ENCODE data around the gene TUBGCP4. TPM values are rescaled to one million over a fixed set of nuclear protein-coding genes. Genes with fewer than 3 reads are reported as not detected.

Gene TUBGCP4
- polyA plus RNA-seq, 2 of the 4 experiments (the other 2 are of a cell fraction), result 6.7 to 10.4 TPM

GRCh38 chr15:43420876-43421275 lies 50.0 kb downstream of the TUBGCP4 start:
- Histone ChIP-seq H3K9me3 (no peaks in the 10 kb centered on the region), H3K27ac (no peak overlapping the region), H3K4me1 (no peaks in the 10 kb centered on the region), H3K4me2 (no peak overlapping the region), H3K4me3 (no peak overlapping the region)
- ChIA-PET CTCF (no interaction called here), POLR2A (no interaction called here)
- DNase-seq (ENCODE audit: low read depth in 1 of 2, low spot score in 1 of 2) (no peak), ATAC-seq (no peak), FAIRE-seq (no peak)
- 91% methylated on average over 7 of the region's 7 CpGs for WGBS (ENCODE audit: missing lambda C conversion rate)
- TF ChIP-seq BCL3 (IDR thresholded peaks at IDR 0.05), result no peak
- no peak for TF ChIP-seq SREBF2 (IDR thresholded peaks at IDR 0.05)
- TF ChIP-seq GATA3 (IDR thresholded peaks at IDR 0.05; ENCODE audit: borderline replicate concordance), result no peak
- no peak for TF ChIP-seq MYC (IDR thresholded peaks at IDR 0.05; ENCODE audit: borderline replicate concordance, low read length)
- no peak for TF ChIP-seq EP300 (IDR thresholded peaks at IDR 0.05)
- no peak for TF ChIP-seq CHD2 (IDR thresholded peaks at IDR 0.05; ENCODE audit: low read length, partially characterized antibody)
- no peak for TF ChIP-seq HDAC2 (IDR thresholded peaks at IDR 0.05)
- no peak for TF ChIP-seq HES2 (IDR thresholded peaks at IDR 0.05)
- no peak for TF ChIP-seq PBX3 (IDR thresholded peaks at IDR 0.05)

- POLR2A ChIA-PET, result no interaction called here
- no peak for FAIRE-seq
- Histone ChIP-seq H3K9me3 (no peaks in the 10 kb centered on the region), H3K27ac (no peak overlapping the region), H3K4me1 (no peaks in the 10 kb centered on the region), H3K4me3 (no peak overlapping the region), H3K4me2 (no peak overlapping the region)
- WGBS (ENCODE audit: missing lambda C conversion rate), result 90% methylated on average over 3 of the region's 3 CpGs
- DNase-seq (ENCODE audit: low read depth in 1 of 2, low spot score in 1 of 2), result no peak
- no peak for ATAC-seq
- CTCF ChIA-PET, result no interaction called here
- no peak for TF ChIP-seq POLR2AphosphoS2 (conservative IDR thresholded peaks at IDR 0.05; ENCODE audit: low read length)
- TF ChIP-seq NR3C1 (IDR thresholded peaks at IDR 0.05), result no peak
- no peak for TF ChIP-seq EHMT2 (IDR thresholded peaks at IDR 0.05; ENCODE audit: low read depth)
- TF ChIP-seq RNF2 (IDR thresholded peaks at IDR 0.05; ENCODE audit: borderline replicate concordance, low read depth), result no peak
- TF ChIP-seq MAFK (IDR thresholded peaks at IDR 0.05; ENCODE audit: partially characterized antibody), result peak; percentile 26
- no peak for TF ChIP-seq CEBPB (IDR thresholded peaks at IDR 0.05)
- TF ChIP-seq FOSL2 (IDR thresholded peaks at IDR 0.05), result no peak
- TF ChIP-seq FOSL2 (CRISPR knock-in tag; IDR thresholded peaks at IDR 0.05), result no peak
Measured at GRCh38 chr15:43423793-43424192, 52.9 kb downstream of the TUBGCP4 start.

- TF ChIP-seq MAFK (IDR thresholded peaks at IDR 0.05; ENCODE audit: partially characterized antibody), result no peak
- no peak for TF ChIP-seq TFCP2L1 (CRISPR knock-in tag; IDR thresholded peaks at IDR 0.05)
- no peak for TF ChIP-seq HMGXB4 (CRISPR knock-in tag; IDR thresholded peaks at IDR 0.05; ENCODE audit: borderline replicate concordance)
- TF ChIP-seq SMC3 (IDR thresholded peaks at IDR 0.05), result no peak
- no peak for TF ChIP-seq MYC (IDR thresholded peaks at IDR 0.05; ENCODE audit: borderline replicate concordance, low read length)
- Histone ChIP-seq H3K4me3 (no peak overlapping the region), H3K27ac (no peak overlapping the region), H3K4me2 (no peak overlapping the region), H3K9me3 (no peaks in the 10 kb centered on the region), H3K4me1 (no peaks in the 10 kb centered on the region)
- CTCF ChIA-PET, result no interaction called here
- POLR2A ChIA-PET, result no interaction called here
- DNase-seq (ENCODE audit: low read depth in 1 of 2, low spot score in 1 of 2) (no peak), ATAC-seq (no peak), FAIRE-seq (no peak)
- 95% methylated on average over 3 of the region's 3 CpGs for WGBS (ENCODE audit: missing lambda C conversion rate)
Measured at GRCh38 chr15:43429687-43430086, 58.8 kb downstream of the TUBGCP4 start.
